ENCODE results near the gene FAM32A. TPM values are rescaled to one million over a fixed set of nuclear protein-coding genes. Genes with fewer than 3 reads are reported as not detected.

FAM32A gene
- total RNA-seq, 4 donors from 2014 or later, result 73.0 to 106 (median 88.6) TPM

DNA sequence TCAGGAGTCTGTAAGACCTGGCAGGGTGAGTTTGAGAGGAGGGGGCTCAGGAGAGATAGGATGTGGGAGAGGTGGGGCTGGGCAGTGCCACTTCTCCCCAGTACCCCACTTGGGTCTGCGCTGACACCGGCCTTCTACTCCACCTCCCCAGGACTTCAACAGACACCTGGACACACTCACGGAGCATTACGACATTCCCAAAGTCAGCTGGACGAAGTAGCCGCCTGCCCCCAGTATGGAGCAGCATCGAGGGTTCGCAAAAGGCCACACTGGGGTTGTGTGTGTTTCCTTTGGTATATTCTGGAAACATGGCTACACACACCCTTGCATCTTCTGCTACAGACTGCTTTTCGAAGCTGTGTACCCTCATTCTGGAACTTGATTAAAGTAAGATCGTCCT is 5.5 kb downstream of the FAM32A start:
- peaks cover 0 to 25% (median 11%) of the 10 kb centered on the region in 4 donors for H3K36me3 ChIP-seq

DNA sequence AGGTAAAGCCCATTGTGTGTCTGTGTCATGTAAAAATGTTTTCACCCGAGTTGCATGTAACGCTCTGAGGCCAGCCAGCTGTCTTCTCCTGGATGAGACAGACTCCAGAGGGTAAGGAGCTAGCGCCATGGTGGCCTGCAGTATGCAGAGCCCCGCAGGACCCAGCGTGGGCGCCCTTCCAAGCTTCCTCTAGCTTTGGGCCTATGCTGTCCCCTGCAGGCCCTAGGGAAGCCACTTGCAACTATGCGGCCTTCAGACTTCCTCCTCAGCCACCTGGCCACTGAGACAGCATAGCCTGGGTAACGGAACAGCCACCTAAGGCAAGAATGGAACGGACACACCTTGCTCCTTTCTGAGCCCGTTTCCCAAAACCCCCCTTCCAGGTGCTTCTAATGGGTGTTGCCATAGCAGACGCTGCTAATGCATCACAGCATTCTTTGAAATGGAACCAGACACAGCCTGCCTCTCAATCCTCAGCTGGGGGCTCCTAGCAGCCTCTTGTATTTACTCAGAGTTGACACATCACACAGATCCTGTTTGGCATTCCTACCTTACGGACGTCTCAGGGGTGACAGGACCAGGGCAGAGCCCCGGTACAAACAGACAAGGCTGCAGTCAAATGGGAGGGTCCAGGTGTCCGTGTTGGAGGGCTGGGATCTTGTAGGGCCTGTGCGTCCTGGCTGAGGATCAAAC is 6.2 kb downstream of the FAM32A start:
- no peaks in the 10 kb centered on the region for H3K9me3 ChIP-seq
- peaks cover 8 to 28% (median 10%) of the 10 kb centered on the region in 4 donors for H3K4me1 ChIP-seq
- H3K36me3 ChIP-seq, result peaks cover 0 to 25% (median 11%) of the 10 kb centered on the region in 4 donors
- no peak overlapping the region for H3K27ac ChIP-seq
- intact Hi-C loops (cut with DNase I; ENCODE audit: low total_unique reads), result no loop called here
- no peak overlapping the region for H3K4me3 ChIP-seq
- no peak for TF ChIP-seq EP300 (IDR thresholded peaks at IDR 0.05; ENCODE audit: low read depth)
- TF ChIP-seq POLR2A (IDR thresholded peaks at IDR 0.05), result no peak
- no peak for TF ChIP-seq POLR2AphosphoS5 (IDR thresholded peaks at IDR 0.05)
- TF ChIP-seq, protein P1, sequence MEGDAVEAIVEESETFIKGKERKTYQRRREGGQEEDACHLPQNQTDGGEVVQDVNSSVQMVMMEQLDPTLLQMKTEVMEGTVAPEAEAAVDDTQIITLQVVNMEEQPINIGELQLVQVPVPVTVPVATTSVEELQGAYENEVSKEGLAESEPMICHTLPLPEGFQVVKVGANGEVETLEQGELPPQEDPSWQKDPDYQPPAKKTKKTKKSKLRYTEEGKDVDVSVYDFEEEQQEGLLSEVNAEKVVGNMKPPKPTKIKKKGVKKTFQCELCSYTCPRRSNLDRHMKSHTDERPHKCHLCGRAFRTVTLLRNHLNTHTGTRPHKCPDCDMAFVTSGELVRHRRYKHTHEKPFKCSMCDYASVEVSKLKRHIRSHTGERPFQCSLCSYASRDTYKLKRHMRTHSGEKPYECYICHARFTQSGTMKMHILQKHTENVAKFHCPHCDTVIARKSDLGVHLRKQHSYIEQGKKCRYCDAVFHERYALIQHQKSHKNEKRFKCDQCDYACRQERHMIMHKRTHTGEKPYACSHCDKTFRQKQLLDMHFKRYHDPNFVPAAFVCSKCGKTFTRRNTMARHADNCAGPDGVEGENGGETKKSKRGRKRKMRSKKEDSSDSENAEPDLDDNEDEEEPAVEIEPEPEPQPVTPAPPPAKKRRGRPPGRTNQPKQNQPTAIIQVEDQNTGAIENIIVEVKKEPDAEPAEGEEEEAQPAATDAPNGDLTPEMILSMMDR (IDR thresholded peaks at IDR 0.05), result no peak
- H3K27me3 ChIP-seq, result no peaks in the 10 kb centered on the region
- in situ Hi-C loops (cut with MboI; ENCODE audit: low pct_ligation_motif_present in 1 of 4, low pct_unique_long_range_greater_than_20kb in 1 of 4, low sequenced_read_pairs in 3 of 4), result loop anchor here (25.0 kb wide), 2 partner anchors 354 to 554 kb away; partner anchors contain the start of gene CYP4F3 (in 3 of the 4)
- no peak for DNase-seq
- WGBS, 2 donors (ENCODE audit: low coverage in 1 of 2), result 83 to 100% methylated on average over 1 to 16 of the region's 16 CpGs

More for the DNA sequence above, 5.5 kb downstream of the FAM32A start:
- Histone ChIP-seq H3K9me3 (no peaks in the 10 kb centered on the region), H3K4me3 (no peak overlapping the region), H3K4me1 (peaks cover 9 to 28% (median 12%) of the 10 kb centered on the region in 4 donors), H3K27me3 (no peaks in the 10 kb centered on the region), H3K27ac (no peak overlapping the region)
- 86 to 95% methylated on average over 2 to 10 of the region's 10 CpGs for WGBS, 2 donors (ENCODE audit: low coverage in 1 of 2)
- DNase-seq, result no peak
- in situ Hi-C loops (cut with MboI; ENCODE audit: low pct_ligation_motif_present in 1 of 4, low pct_unique_long_range_greater_than_20kb in 1 of 4, low sequenced_read_pairs in 3 of 4), result loop anchor here (25.0 kb wide), 2 partner anchors 353 to 553 kb away; partner anchors contain the start of gene CYP4F3 (in 3 of the 4)
- intact Hi-C loops (cut with DNase I; ENCODE audit: low total_unique reads), result no loop called here
- TF ChIP-seq POLR2AphosphoS5 (IDR thresholded peaks at IDR 0.05) (no peak), POLR2A (IDR thresholded peaks at IDR 0.05) (no peak), EP300 (IDR thresholded peaks at IDR 0.05; ENCODE audit: low read depth) (no peak)
- TF ChIP-seq, protein P1 (IDR thresholded peaks at IDR 0.05), result no peak

DNA sequence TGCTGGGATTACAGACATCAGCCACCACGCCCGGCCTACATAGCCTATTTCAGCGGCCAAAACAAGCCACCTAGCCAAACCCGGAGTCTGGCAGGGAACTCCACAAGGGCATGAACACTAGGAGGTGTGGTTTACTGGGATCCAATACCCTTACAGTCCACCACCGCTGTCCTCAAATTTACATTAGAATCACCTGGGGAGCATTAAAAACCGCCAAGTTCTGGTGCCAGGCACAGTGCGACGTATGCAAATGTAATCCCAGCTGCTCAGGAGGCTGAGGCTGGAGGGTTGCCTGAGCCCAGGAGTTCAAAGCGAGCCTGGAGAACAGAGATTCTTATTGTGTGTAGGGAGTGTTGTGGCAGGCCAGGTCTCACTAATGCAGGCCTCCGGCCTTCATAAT is 8.3 kb downstream of the FAM32A start:
- DNase-seq, result no peak
- in situ Hi-C loops (cut with MboI; ENCODE audit: low pct_ligation_motif_present in 1 of 4, low pct_unique_long_range_greater_than_20kb in 1 of 4, low sequenced_read_pairs in 3 of 4), result loop anchor here (25.0 kb wide), 2 partner anchors 356 to 556 kb away; partner anchors contain the start of gene CYP4F3 (in 3 of the 4)

DNA sequence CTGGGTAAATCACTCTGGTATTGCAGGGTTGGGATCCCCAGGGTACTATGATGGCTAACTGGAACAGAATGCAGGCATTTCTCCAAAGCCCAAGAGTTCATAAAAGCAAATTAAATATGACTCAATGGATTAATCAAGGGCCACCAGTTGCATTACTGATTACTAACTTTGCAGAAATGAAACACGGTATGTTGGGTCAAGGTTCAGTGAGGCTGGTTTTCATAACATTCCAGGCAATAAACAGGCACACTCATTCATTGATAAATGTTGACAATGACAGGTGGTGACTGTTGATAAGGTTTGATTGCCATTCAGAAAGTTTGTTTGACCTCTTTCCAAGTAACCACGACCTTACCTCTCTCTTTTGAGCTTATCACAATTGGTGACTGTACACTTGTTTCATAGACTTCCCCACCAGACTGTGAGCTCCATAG is 12.0 kb downstream of the FAM32A start:
- no peak for TF ChIP-seq POLR2A (IDR thresholded peaks at IDR 0.05)
- TF ChIP-seq, protein P1 (IDR thresholded peaks at IDR 0.05), result no peak
- TF ChIP-seq EP300 (IDR thresholded peaks at IDR 0.05; ENCODE audit: low read depth), result no peak
- TF ChIP-seq POLR2AphosphoS5 (IDR thresholded peaks at IDR 0.05), result peak in 2 of 3 donors; percentile 53 to 61
- peak overlapping the region in 3 of 4 donors; percentile 81 to 90 (median 84) for H3K4me3 ChIP-seq
- no peak for DNase-seq
- H3K27me3 ChIP-seq, result no peaks in the 10 kb centered on the region
- H3K9me3 ChIP-seq, result no peaks in the 10 kb centered on the region
- in situ Hi-C loops (cut with MboI; ENCODE audit: low pct_ligation_motif_present in 1 of 4, low pct_unique_long_range_greater_than_20kb in 1 of 4, low sequenced_read_pairs in 3 of 4) (loop anchor here (25.0 kb wide), 2 partner anchors 360 to 560 kb away; partner anchors contain the start of gene CYP4F3 (in 3 of the 4)), intact Hi-C loops (cut with DNase I; ENCODE audit: low total_unique reads) (no loop called here)
- H3K4me1 ChIP-seq, result peaks cover 26 to 41% (median 30%) of the 10 kb centered on the region in 4 donors
- 10 to 11% methylated on average over 1 to 2 of the region's 2 CpGs for WGBS, 2 donors (ENCODE audit: low coverage in 1 of 2)
- H3K27ac ChIP-seq, result peak overlapping the region; percentile 88 to 94 (median 90)
- H3K36me3 ChIP-seq, result peaks cover 0 to 5% (median under 1%) of the 10 kb centered on the region in 4 donors

More for the DNA sequence above, 8.3 kb downstream of the FAM32A start:
- Histone ChIP-seq H3K9me3 (no peaks in the 10 kb centered on the region), H3K27ac (no peak overlapping the region), H3K4me1 (peaks cover 12 to 24% (median 17%) of the 10 kb centered on the region in 4 donors), H3K4me3 (no peak overlapping the region), H3K36me3 (peaks cover 0 to 25% (median 11%) of the 10 kb centered on the region in 4 donors), H3K27me3 (no peaks in the 10 kb centered on the region)
- intact Hi-C loops (cut with DNase I; ENCODE audit: low total_unique reads), result no loop called here
- 85% methylated on average over 10 of the region's 10 CpGs; no CpG with 5 or more reads in 1 of the 2 donors for WGBS, 2 donors (ENCODE audit: low coverage in 1 of 2)
- TF ChIP-seq POLR2AphosphoS5 (IDR thresholded peaks at IDR 0.05) (no peak), EP300 (IDR thresholded peaks at IDR 0.05; ENCODE audit: low read depth) (no peak), POLR2A (IDR thresholded peaks at IDR 0.05) (no peak)
- TF ChIP-seq, protein P1 (IDR thresholded peaks at IDR 0.05), result no peak

Measured in transverse colon (tissue), 4 donors.